NOMO-1 treated with DMSO at 0.1 percent for 48 hours (cell line): ENCODE data around the gene CORO1C.
"Not testable (repeated sequence)": the region's sequence is repeated elsewhere in the genome, so short reads cannot be mapped to it uniquely, and the experiment has no call there.

Experiments
- DNase-seq: peaks from one replicate; lab custom pipeline; 2025; ENCODE audit not compliant: unreplicated experiment; lab: John Stamatoyannopoulos, UW

Gene CORO1C

GRCh38 chr12:108679106-108679681 is 52.1 kb downstream of the CORO1C start:
- DNase-seq = no peak

- no peak for DNase-seq
Observed at GRCh38 chr12:108678104-108678730, 53.1 kb downstream of the CORO1C start.

- no peak for DNase-seq
Observed at GRCh38 chr12:108677381-108677780, 53.9 kb downstream of the CORO1C start.

GRCh38 chr12:108676707-108677106 is 54.6 kb downstream of the CORO1C start:
- no peak for DNase-seq

- DNase-seq = no peak
Observed at GRCh38 chr12:108675792-108676191, 55.5 kb downstream of the CORO1C start.

- no peak for DNase-seq
Observed at GRCh38 chr12:108672054-108672453, 59.3 kb downstream of the CORO1C start.

- DNase-seq = no peak
Observed at GRCh38 chr12:108671110-108671509, 60.2 kb downstream of the CORO1C start.

GRCh38 chr12:108670066-108670631 is 61.2 kb downstream of the CORO1C start:
- no peak for DNase-seq

GRCh38 chr12:108668542-108668941 is 62.8 kb downstream of the CORO1C start:
- no peak for DNase-seq

- DNase-seq = no peak
Observed at GRCh38 chr12:108668063-108668462, 63.3 kb downstream of the CORO1C start.

GRCh38 chr12:108667349-108667748 is 64.0 kb downstream of the CORO1C start:
- peak; percentile 46 for DNase-seq

GRCh38 chr12:108666401-108666881 is 64.9 kb downstream of the CORO1C start:
- DNase-seq = no peak

- no peak for DNase-seq
Observed at GRCh38 chr12:108665608-108666202, 65.6 kb downstream of the CORO1C start.

GRCh38 chr12:108664338-108665258 is 66.7 kb downstream of the CORO1C start:
- peak; percentile 95 for DNase-seq

GRCh38 chr12:108663324-108664015 is 67.8 kb downstream of the CORO1C start:
- DNase-seq = no peak

- DNase-seq = not testable (repeated sequence)
Observed at GRCh38 chr12:108658115-108658514, 73.2 kb downstream of the CORO1C start.

GRCh38 chr12:108657130-108657745 is 74.1 kb downstream of the CORO1C start:
- no peak for DNase-seq

GRCh38 chr12:108656247-108656646 is 75.1 kb downstream of the CORO1C start:
- not testable (repeated sequence) for DNase-seq

- DNase-seq = not testable (repeated sequence)
Observed at GRCh38 chr12:108655812-108656175, 75.5 kb downstream of the CORO1C start.

GRCh38 chr12:108654622-108655021 is 76.7 kb downstream of the CORO1C start:
- DNase-seq = not testable (repeated sequence)
